HFFc6 (cell line): Measurements from ENCODE around the gene HSD3B7. TPM values are rescaled to one million over a fixed set of nuclear protein-coding genes. Genes with fewer than 3 reads are reported as not detected.

Experiments used
- DNase-seq: peaks from one replicate; pipeline ENCODE4 v3.0.0-alpha.2; 2018
- H3K27ac Mint-ChIP-seq: 2 replicates; pipeline ENCODE4 v1.8.0; 2020; ENCODE audit warnings: mild to moderate bottlenecking, mixed read lengths
- H3K27me3 Mint-ChIP-seq: 2 replicates; pipeline ENCODE4 v1.8.0; 2021; ENCODE audit warnings: mild to moderate bottlenecking, moderate library complexity, mixed read lengths; ENCODE audit not compliant: insufficient read depth
- H3K36me3 Mint-ChIP-seq: 2 replicates; pipeline ENCODE4 v1.8.0; 2021; ENCODE audit warnings: low read depth, mixed read lengths
- H3K4me1 Mint-ChIP-seq: 2 replicates; pipeline ENCODE4 v1.8.0; 2020; ENCODE audit warnings: low read depth, mixed read lengths
- H3K4me3 Mint-ChIP-seq: 2 replicates; pipeline ENCODE4 v1.8.0; 2020; ENCODE audit warnings: mild to moderate bottlenecking, moderate library complexity, mixed read lengths
- H3K9me3 Mint-ChIP-seq: 2 replicates; pipeline ENCODE4 v1.8.0; 2020; ENCODE audit warnings: mild to moderate bottlenecking, mixed read lengths
- CTCF ChIP-seq: fragments of 200-600 bp; sonication (generic); IDR thresholded peaks from 2 replicates; pipeline ENCODE4 v1.5.0; 2021; ENCODE audit warnings: antibody characterized with exemption, mild to moderate bottlenecking
- total RNA-seq, 6 experiments: library from RNA; stranded (reverse); fragmentation: NEBNext Ultra II Directional; extraction: Animal tissue kit (Norgen Biotek cat#: 25700); gene quantifications; 2 replicates in 1 of 6; 3 replicates in 5 of 6; pipeline ENCODE4 v1.2.3, GENCODE V29; 2021

Gene HSD3B7
- total RNA-seq, 6 experiments from 2014 or later: 15.1 to 24.6 (median 18.6) TPM

- Mint-ChIP-seq H3K4me1 (peaks cover 13% of the 10 kb centered on the region), H3K27me3 (peaks cover 5% of the 10 kb centered on the region), H3K27ac (peak overlapping the region; percentile 87), H3K4me3 (peak overlapping the region; percentile 92), H3K36me3 (no peaks in the 10 kb centered on the region), H3K9me3 (no peaks in the 10 kb centered on the region)
- TF ChIP-seq CTCF: peak; percentile 38
- peak; percentile 77 for DNase-seq
These were observed 35.1 kb upstream of the HSD3B7 start for GRCh38 chr16:30949650-30950515.

- DNase-seq: no peak
- H3K36me3 Mint-ChIP-seq: no peaks in the 10 kb centered on the region
- no peak for TF ChIP-seq CTCF
- no peaks in the 10 kb centered on the region for H3K9me3 Mint-ChIP-seq
- peaks cover 5% of the 10 kb centered on the region for H3K27me3 Mint-ChIP-seq
- H3K4me3 Mint-ChIP-seq: peak overlapping the region; percentile 92
- peaks cover 13% of the 10 kb centered on the region for H3K4me1 Mint-ChIP-seq
- H3K27ac Mint-ChIP-seq: peak overlapping the region; percentile 87
These were observed 34.4 kb upstream of the HSD3B7 start for GRCh38 chr16:30950516-30951065.

- H3K36me3 Mint-ChIP-seq: no peaks in the 10 kb centered on the region
- no peak for TF ChIP-seq CTCF
- no peaks in the 10 kb centered on the region for H3K9me3 Mint-ChIP-seq
- H3K4me1 Mint-ChIP-seq: peaks cover 13% of the 10 kb centered on the region
- H3K27ac Mint-ChIP-seq: no peak overlapping the region
- H3K27me3 Mint-ChIP-seq: peaks cover 5% of the 10 kb centered on the region
- H3K4me3 Mint-ChIP-seq: no peak overlapping the region
- DNase-seq: no peak
These were observed 33.8 kb upstream of the HSD3B7 start for GRCh38 chr16:30951193-30951592.

GRCh38 chr16:30951750-30952149 lies 33.3 kb upstream of the HSD3B7 start:
- no peaks in the 10 kb centered on the region for H3K9me3 Mint-ChIP-seq

GRCh38 chr16:30953111-30953510 lies 31.9 kb upstream of the HSD3B7 start:
- Mint-ChIP-seq H3K27me3 (peaks cover 11% of the 10 kb centered on the region), H3K36me3 (no peaks in the 10 kb centered on the region), H3K27ac (no peak overlapping the region), H3K9me3 (no peaks in the 10 kb centered on the region), H3K4me3 (no peak overlapping the region), H3K4me1 (peaks cover 13% of the 10 kb centered on the region)
- no peak for DNase-seq
- TF ChIP-seq CTCF: no peak

More at GRCh38 chr16:30951750-30952149, 33.3 kb upstream of the HSD3B7 start:
- H3K4me1 Mint-ChIP-seq: peaks cover 13% of the 10 kb centered on the region
- H3K27ac Mint-ChIP-seq: no peak overlapping the region
- H3K36me3 Mint-ChIP-seq: no peaks in the 10 kb centered on the region
- peaks cover 5% of the 10 kb centered on the region for H3K27me3 Mint-ChIP-seq
- no peak for DNase-seq
- no peak overlapping the region for H3K4me3 Mint-ChIP-seq
- TF ChIP-seq CTCF: no peak
